Measurements from ENCODE around the gene RPS3.

DNA sequence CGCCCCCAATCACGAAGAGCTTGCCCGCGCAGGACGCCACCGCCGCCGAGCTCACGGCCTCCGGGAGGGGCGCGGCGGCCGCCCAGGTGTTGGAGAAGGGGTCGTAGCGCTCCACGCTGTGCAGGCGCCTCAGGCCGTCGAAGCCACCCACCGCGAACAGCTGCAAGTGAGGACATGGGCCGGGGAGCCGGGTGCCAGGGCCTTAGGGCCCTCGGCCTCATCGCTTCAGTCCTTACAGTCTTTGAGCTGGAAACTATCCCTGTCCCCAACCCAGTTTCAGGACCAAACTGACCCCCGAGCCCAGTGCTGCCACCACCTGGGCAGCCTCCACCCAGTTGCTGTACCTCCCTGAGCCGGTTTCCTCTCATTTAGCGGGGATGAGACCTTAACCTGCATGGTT lies 26.1 kb downstream of the RPS3 start:
- TF ChIP-seq GLI2 (tag by site-specific recombination; IDR thresholded peaks at IDR 0.05; ENCODE audit: borderline replicate concordance, low read depth) (no peak), ZNF292 (tag by site-specific recombination; IDR thresholded peaks at IDR 0.05; ENCODE audit: borderline replicate concordance, low read depth) (no peak), OSR2 (tag by site-specific recombination; IDR thresholded peaks at IDR 0.05) (no peak), ZNF274 (IDR thresholded peaks at IDR 0.05; ENCODE audit: low read length) (no peak), ZNF274 (tag by site-specific recombination; IDR thresholded peaks at IDR 0.05; ENCODE audit: borderline replicate concordance) (no peak), ZNF112 (tag by site-specific recombination; IDR thresholded peaks at IDR 0.05) (no peak), ZNF623 (tag by site-specific recombination; IDR thresholded peaks at IDR 0.05) (no peak), ZNF530 (tag by site-specific recombination; IDR thresholded peaks at IDR 0.05; ENCODE audit: low read depth) (no peak), ZNF10 (tag by site-specific recombination; IDR thresholded peaks at IDR 0.05) (no peak)
- TF ChIP-seq, protein P1, sequence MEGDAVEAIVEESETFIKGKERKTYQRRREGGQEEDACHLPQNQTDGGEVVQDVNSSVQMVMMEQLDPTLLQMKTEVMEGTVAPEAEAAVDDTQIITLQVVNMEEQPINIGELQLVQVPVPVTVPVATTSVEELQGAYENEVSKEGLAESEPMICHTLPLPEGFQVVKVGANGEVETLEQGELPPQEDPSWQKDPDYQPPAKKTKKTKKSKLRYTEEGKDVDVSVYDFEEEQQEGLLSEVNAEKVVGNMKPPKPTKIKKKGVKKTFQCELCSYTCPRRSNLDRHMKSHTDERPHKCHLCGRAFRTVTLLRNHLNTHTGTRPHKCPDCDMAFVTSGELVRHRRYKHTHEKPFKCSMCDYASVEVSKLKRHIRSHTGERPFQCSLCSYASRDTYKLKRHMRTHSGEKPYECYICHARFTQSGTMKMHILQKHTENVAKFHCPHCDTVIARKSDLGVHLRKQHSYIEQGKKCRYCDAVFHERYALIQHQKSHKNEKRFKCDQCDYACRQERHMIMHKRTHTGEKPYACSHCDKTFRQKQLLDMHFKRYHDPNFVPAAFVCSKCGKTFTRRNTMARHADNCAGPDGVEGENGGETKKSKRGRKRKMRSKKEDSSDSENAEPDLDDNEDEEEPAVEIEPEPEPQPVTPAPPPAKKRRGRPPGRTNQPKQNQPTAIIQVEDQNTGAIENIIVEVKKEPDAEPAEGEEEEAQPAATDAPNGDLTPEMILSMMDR (tag by site-specific recombination; IDR thresholded peaks at IDR 0.05): no peak
- TF ChIP-seq, protein P2, sequence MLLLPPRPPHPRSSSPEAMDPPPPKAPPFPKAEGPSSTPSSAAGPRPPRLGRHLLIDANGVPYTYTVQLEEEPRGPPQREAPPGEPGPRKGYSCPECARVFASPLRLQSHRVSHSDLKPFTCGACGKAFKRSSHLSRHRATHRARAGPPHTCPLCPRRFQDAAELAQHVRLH (tag by site-specific recombination; IDR thresholded peaks at IDR 0.05): no peak

Data from HEK293 (cell line).